CD4-positive, alpha-beta T cell (primary cell): ENCODE measurements around the gene MYOD1. TPM values are rescaled to one million over a fixed set of nuclear protein-coding genes. Genes with fewer than 3 reads are reported as not detected.

Experiments
- ATAC-seq: fragments of 200-7000 bp; cut with Tn5 transposase; one replicate; pipeline ENCODE4 v1.10.0; 2022; ENCODE audit warnings: mild to moderate bottlenecking; ENCODE audit not compliant: poor library complexity
- CTCF ChIA-PET: fragments of 350-600 bp; sonication (Branson Sonifier 250); formaldehyde crosslinking; loops from one replicate; lab custom pipeline; 2021; ENCODE audit warnings: antibody characterized with exemption, inconsistent platforms; lab: Charles Lee
- POLR2A ChIA-PET: fragments of 350-600 bp; sonication (Branson Sonifier 250); formaldehyde crosslinking; loops from one replicate; lab custom pipeline; 2021; ENCODE audit warnings: antibody characterized with exemption, inconsistent platforms; lab: Charles Lee
- DNase-seq, 14 experiments: peaks; one replicate each; pipeline ENCODE4 v3.0.0-alpha.2; 2013 to 2020; ENCODE audit warnings: mixed read lengths in 2 of 14
- H3K27ac ChIP-seq, 2 donors: one replicate each; pipeline versions ENCODE4 v1.5.1 to v1.7.0; 2013; ENCODE audit warnings: low read length in 2 of 2, low read depth in 1 of 2, mild to moderate bottlenecking in 1 of 2
- H3K27me3 ChIP-seq, 2 experiments: 1 replicate in 1 of 2; 2 replicates in 1 of 2; pipeline versions ENCODE4 v1.6.1 to v1.7.0; 2013; ENCODE audit warnings: low read length in 2 of 2, control low read depth in 1 of 2, mild to moderate bottlenecking in 1 of 2, moderate library complexity in 1 of 2; ENCODE audit not compliant: insufficient read depth in 2 of 2, control insufficient read depth in 1 of 2
- H3K36me3 ChIP-seq: one replicate; pipeline ENCODE4 v1.6.1; 2013; ENCODE audit warnings: low read length, control low read depth; ENCODE audit not compliant: insufficient read depth
- H3K4me1 ChIP-seq: one replicate; pipeline ENCODE4 v1.6.1; 2013; ENCODE audit warnings: low read length, control low read depth; ENCODE audit not compliant: insufficient read depth
- H3K4me3 ChIP-seq: one replicate; pipeline ENCODE4 v1.5.1; 2013; ENCODE audit warnings: mild to moderate bottlenecking, low read length, moderate library complexity
- H3K9me3 ChIP-seq, 2 experiments: 1 replicate in 1 of 2; 2 replicates in 1 of 2; pipeline versions ENCODE4 v1.6.1 to v1.7.0; 2013; ENCODE audit warnings: low read length in 2 of 2, mild to moderate bottlenecking in 2 of 2, control low read depth in 1 of 2, moderate library complexity in 1 of 2; ENCODE audit not compliant: control insufficient read depth in 1 of 2, insufficient read depth in 1 of 2
- H3K27ac Mint-ChIP-seq: one replicate; pipeline ENCODE4 v1.8.0; 2020; ENCODE audit warnings: mixed read lengths
- H3K27me3 Mint-ChIP-seq: one replicate; pipeline ENCODE4 v1.8.0; 2021; ENCODE audit warnings: mixed read lengths
- H3K36me3 Mint-ChIP-seq: one replicate; pipeline ENCODE4 v1.8.0; 2021; ENCODE audit warnings: low read depth, mixed read lengths
- H3K4me1 Mint-ChIP-seq: one replicate; pipeline ENCODE4 v1.8.0; 2021; ENCODE audit warnings: low read depth, mixed read lengths
- H3K4me3 Mint-ChIP-seq: one replicate; pipeline ENCODE4 v1.8.0; 2020; ENCODE audit warnings: mild to moderate bottlenecking, mixed read lengths
- H3K9me3 Mint-ChIP-seq: one replicate; pipeline ENCODE4 v1.8.0; 2020; ENCODE audit warnings: mixed read lengths
- CTCF ChIP-seq: fragments of 200-600 bp; IDR thresholded peaks from one replicate; pipeline ENCODE4 v1.8.0; 2022; ENCODE audit warnings: antibody characterized with exemption, mild to moderate bottlenecking
- intact Hi-C, 2 experiments: fragments of 100-400 bp; cut with DNase I in 1 of 2; cut with micrococcal nuclease in 1 of 2; formaldehyde crosslinking; loops; one replicate each; pipeline versions ENCODE4 v1.15.1 to v1.9.0; 2023 to 2025; cut with DNase I, micrococcal nuclease
- total RNA-seq, 174 experiments: library from RNA in 2 of 174; stranded (reverse) in 2 of 174; gene quantifications; one replicate each; pipeline ENCODE4 v1.2.3 and lab custom pipeline; 2021 to 2026

Gene MYOD1
- total RNA-seq, 2 experiments from 2014 or later = not detected

- Mint-ChIP-seq H3K4me1 (no peaks in the 10 kb centered on the region), H3K4me3 (no peak overlapping the region), H3K36me3 (no peaks in the 10 kb centered on the region), H3K9me3 (no peaks in the 10 kb centered on the region), H3K27ac (no peak overlapping the region), H3K27me3 (peaks cover 15% of the 10 kb centered on the region)
- H3K27ac ChIP-seq = no peak overlapping the region
- no peaks in the 10 kb centered on the region for H3K4me1 ChIP-seq
- CTCF ChIA-PET = no interaction called here
- ATAC-seq = no peak
- H3K27me3 ChIP-seq = no peaks in the 10 kb centered on the region
- H3K4me3 ChIP-seq = no peak overlapping the region
- no peaks in the 10 kb centered on the region for H3K36me3 ChIP-seq
- DNase-seq = no peak
- peaks cover 0 to 14% of the 10 kb centered on the region in 2 experiments for H3K9me3 ChIP-seq
- intact Hi-C loops = no loop called here
- TF ChIP-seq CTCF = no peak
- POLR2A ChIA-PET = no interaction called here
Measured at GRCh38 chr11:17768547-17768946, 49.2 kb downstream of the MYOD1 start.

- H3K36me3 Mint-ChIP-seq = no peaks in the 10 kb centered on the region
- H3K27me3 ChIP-seq = no peaks in the 10 kb centered on the region
- no peak for TF ChIP-seq CTCF
- no peak for ATAC-seq
- no peaks in the 10 kb centered on the region for H3K9me3 Mint-ChIP-seq
- no peak overlapping the region for H3K27ac ChIP-seq
- ChIA-PET CTCF (no interaction called here), POLR2A (no interaction called here)
- no peaks in the 10 kb centered on the region for H3K36me3 ChIP-seq
- H3K9me3 ChIP-seq = peaks cover 0 to 14% of the 10 kb centered on the region in 2 experiments
- H3K27me3 Mint-ChIP-seq = peaks cover 11% of the 10 kb centered on the region
- DNase-seq = no peak
- intact Hi-C loops = no loop called here
- no peaks in the 10 kb centered on the region for H3K4me1 ChIP-seq
- H3K4me3 ChIP-seq = no peak overlapping the region
- H3K4me3 Mint-ChIP-seq = no peak overlapping the region
- H3K4me1 Mint-ChIP-seq = no peaks in the 10 kb centered on the region
- H3K27ac Mint-ChIP-seq = no peak overlapping the region
Measured at GRCh38 chr11:17769218-17769617, 49.8 kb downstream of the MYOD1 start.

GRCh38 chr11:17770048-17770652 lies 50.8 kb downstream of the MYOD1 start:
- H3K27ac Mint-ChIP-seq = no peak overlapping the region
- Histone ChIP-seq H3K9me3 (peaks cover 0 to 14% of the 10 kb centered on the region in 2 experiments), H3K27ac (no peak overlapping the region), H3K27me3 (no peaks in the 10 kb centered on the region), H3K36me3 (no peaks in the 10 kb centered on the region), H3K4me1 (no peaks in the 10 kb centered on the region), H3K4me3 (no peak overlapping the region)
- TF ChIP-seq CTCF = no peak
- no peaks in the 10 kb centered on the region for H3K36me3 Mint-ChIP-seq
- H3K4me3 Mint-ChIP-seq = no peak overlapping the region
- H3K27me3 Mint-ChIP-seq = peaks cover 10% of the 10 kb centered on the region
- ATAC-seq (no peak), DNase-seq (no peak)
- H3K4me1 Mint-ChIP-seq = no peaks in the 10 kb centered on the region
- CTCF ChIA-PET = no interaction called here
- H3K9me3 Mint-ChIP-seq = no peaks in the 10 kb centered on the region
- intact Hi-C loops = no loop called here
- POLR2A ChIA-PET = no interaction called here
